ENCODE data around the gene KCND2. TPM values are rescaled to one million over a fixed set of nuclear protein-coding genes. Genes with fewer than 3 reads are reported as not detected.

Gene KCND2
- total RNA-seq, 1 donor from 2014 or later: 0.29 TPM

DNA sequence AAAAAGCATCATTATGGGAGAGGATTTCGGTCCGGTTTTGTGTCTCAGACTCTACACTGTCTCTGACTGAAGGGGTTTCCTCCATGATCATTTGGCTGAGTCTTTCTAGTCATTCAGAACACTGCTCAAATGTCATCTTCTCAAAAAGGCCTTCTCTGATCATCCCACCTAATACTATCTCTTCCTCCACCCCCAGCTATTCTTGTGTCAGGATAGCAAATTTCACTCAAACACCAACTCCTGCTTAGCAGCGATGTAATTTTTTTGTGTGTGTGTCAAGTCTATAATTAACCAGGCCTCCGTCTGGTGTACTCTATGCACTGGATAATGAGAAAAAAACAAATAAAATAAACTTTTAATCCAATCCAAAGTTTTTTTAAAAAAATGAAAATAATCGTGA lies 200.4 kb downstream of the KCND2 start:
- TF ChIP-seq, protein P1, sequence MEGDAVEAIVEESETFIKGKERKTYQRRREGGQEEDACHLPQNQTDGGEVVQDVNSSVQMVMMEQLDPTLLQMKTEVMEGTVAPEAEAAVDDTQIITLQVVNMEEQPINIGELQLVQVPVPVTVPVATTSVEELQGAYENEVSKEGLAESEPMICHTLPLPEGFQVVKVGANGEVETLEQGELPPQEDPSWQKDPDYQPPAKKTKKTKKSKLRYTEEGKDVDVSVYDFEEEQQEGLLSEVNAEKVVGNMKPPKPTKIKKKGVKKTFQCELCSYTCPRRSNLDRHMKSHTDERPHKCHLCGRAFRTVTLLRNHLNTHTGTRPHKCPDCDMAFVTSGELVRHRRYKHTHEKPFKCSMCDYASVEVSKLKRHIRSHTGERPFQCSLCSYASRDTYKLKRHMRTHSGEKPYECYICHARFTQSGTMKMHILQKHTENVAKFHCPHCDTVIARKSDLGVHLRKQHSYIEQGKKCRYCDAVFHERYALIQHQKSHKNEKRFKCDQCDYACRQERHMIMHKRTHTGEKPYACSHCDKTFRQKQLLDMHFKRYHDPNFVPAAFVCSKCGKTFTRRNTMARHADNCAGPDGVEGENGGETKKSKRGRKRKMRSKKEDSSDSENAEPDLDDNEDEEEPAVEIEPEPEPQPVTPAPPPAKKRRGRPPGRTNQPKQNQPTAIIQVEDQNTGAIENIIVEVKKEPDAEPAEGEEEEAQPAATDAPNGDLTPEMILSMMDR (IDR thresholded peaks at IDR 0.05; ENCODE audit: insufficient read depth, low read length, poor library complexity, severe bottlenecking): no peak
- Histone ChIP-seq H3K36me3 (ENCODE audit: control insufficient read depth, insufficient read depth, low read length) (no peaks in the 10 kb centered on the region), H3K4me3 (ENCODE audit: low read depth, low read length) (no peak overlapping the region), H3K27me3 (ENCODE audit: control insufficient read depth, insufficient read depth, low read length) (no peaks in the 10 kb centered on the region)
- no peak for DNase-seq (ENCODE audit: low read depth)

DNA sequence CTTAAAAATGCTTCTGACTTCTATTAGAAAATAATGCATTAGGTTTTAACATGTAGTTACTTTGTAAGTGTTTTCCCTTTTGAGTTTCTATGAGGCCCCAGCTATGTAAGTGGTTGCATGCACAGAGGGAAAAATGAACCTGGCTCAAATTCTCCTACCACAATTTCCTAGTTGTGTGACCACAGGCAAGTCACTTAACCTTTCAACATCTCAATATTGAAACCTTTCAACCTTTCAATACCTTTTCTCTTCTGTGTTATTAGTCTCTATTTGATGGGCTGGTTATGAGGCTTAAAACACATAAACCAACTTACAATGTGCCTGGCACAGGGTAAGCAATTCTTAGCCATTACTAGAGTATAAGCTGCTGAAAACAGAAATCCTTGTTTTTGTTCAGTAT lies 203.0 kb downstream of the KCND2 start:
- no peak for DNase-seq (ENCODE audit: low read depth)
- TF ChIP-seq, protein P1 (IDR thresholded peaks at IDR 0.05; ENCODE audit: insufficient read depth, low read length, poor library complexity, severe bottlenecking): no peak
- Histone ChIP-seq H3K27me3 (ENCODE audit: control insufficient read depth, insufficient read depth, low read length) (no peaks in the 10 kb centered on the region), H3K36me3 (ENCODE audit: control insufficient read depth, insufficient read depth, low read length) (no peaks in the 10 kb centered on the region), H3K4me3 (ENCODE audit: low read depth, low read length) (no peak overlapping the region)

DNA sequence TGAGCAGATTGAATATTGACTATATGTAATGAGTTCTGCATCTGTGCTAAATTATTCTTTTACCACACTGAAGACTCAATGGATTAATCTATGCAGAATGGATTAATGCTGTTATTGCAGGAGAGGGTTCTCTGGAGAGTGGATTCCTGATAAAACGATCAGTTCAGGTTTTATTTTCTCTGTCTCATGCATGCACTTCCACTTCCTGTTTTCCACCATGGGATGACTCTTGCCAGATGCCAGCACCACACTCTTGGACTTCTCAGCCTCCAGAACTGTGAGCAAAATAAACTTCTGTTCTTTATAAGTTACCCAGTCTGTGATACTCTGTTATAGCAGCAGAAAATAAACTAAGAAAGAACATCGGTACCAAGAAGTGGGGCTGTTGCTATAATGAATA lies 207.5 kb downstream of the KCND2 start:
- no peak for DNase-seq (ENCODE audit: low read depth)
- Histone ChIP-seq H3K36me3 (ENCODE audit: control insufficient read depth, insufficient read depth, low read length) (no peaks in the 10 kb centered on the region), H3K27me3 (ENCODE audit: control insufficient read depth, insufficient read depth, low read length) (no peaks in the 10 kb centered on the region), H3K4me3 (ENCODE audit: low read depth, low read length) (no peak overlapping the region)
- TF ChIP-seq, protein P1 (IDR thresholded peaks at IDR 0.05; ENCODE audit: insufficient read depth, low read length, poor library complexity, severe bottlenecking): no peak

DNA sequence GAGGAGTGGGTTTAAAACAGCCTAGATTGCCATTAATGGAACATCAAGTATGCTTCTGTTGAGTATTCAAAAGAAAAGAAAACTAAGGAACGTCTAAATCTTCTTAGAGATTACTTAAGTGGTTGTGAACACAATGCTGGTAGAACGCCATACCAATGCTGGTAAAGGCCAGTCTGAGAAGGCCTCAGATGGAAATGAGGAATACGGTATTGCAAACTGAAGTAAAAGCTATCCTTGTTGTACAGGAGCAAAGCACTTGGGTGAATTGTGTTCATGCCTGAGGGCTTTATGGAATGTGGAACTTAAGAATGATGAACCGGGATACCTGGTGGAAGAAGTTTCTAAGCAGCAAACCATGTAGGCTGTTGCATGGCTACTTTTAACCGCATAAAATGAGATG lies 208.0 kb downstream of the KCND2 start:
- TF ChIP-seq, protein P1 (IDR thresholded peaks at IDR 0.05; ENCODE audit: insufficient read depth, low read length, poor library complexity, severe bottlenecking): no peak
- H3K36me3 ChIP-seq (ENCODE audit: control insufficient read depth, insufficient read depth, low read length): no peaks in the 10 kb centered on the region
- no peaks in the 10 kb centered on the region for H3K27me3 ChIP-seq (ENCODE audit: control insufficient read depth, insufficient read depth, low read length)
- no peak for DNase-seq (ENCODE audit: low read depth)
- no peak overlapping the region for H3K4me3 ChIP-seq (ENCODE audit: low read depth, low read length)

DNA sequence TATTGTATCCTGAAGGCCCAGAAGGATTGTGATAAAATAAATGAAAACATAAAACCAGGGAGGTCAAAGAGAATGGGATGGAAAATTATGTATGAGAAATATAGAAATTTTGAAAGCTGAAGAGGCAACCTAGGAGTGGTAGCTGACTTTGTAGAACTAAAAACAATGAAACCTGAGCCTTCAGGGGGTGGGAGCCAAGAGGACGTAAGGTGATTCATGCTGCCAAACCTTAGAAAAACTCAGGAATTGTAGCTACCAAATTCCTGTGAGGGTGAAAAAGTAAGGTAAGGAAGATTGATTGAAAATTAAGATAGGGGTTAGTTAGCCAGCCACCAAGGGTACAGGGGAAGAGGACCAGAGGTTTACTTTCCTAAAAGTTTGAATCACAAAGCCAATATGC lies 213.2 kb downstream of the KCND2 start:
- TF ChIP-seq, protein P1 (IDR thresholded peaks at IDR 0.05; ENCODE audit: insufficient read depth, low read length, poor library complexity, severe bottlenecking): no peak
- DNase-seq (ENCODE audit: low read depth): no peak
- H3K27me3 ChIP-seq (ENCODE audit: control insufficient read depth, insufficient read depth, low read length): no peaks in the 10 kb centered on the region

DNA sequence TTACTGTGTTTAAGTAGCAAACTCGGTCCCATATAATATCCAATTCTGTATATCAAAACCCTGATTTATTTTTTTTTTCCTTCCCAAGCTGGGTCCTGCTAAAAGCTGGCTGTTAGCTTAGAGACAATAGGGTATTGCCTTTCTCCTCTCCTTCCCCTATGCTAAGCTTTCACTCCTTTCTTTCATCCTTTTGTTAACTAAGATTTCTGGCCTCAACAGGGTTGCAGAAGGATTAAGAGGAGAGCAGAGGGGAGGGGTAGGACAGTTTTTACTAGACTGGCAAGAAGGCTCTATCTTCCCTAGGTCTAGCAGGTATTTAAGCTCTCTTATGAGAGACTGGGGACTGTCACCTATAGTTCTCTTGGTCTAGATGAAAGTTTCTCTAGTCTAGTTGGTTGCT lies 229.2 kb downstream of the KCND2 start:
- TF ChIP-seq, protein P1 (IDR thresholded peaks at IDR 0.05; ENCODE audit: insufficient read depth, low read length, poor library complexity, severe bottlenecking): no peak
- no peak for DNase-seq (ENCODE audit: low read depth)
- H3K27me3 ChIP-seq (ENCODE audit: control insufficient read depth, insufficient read depth, low read length): no peaks in the 10 kb centered on the region
- no peaks in the 10 kb centered on the region for H3K36me3 ChIP-seq (ENCODE audit: control insufficient read depth, insufficient read depth, low read length)
- no peak overlapping the region for H3K4me3 ChIP-seq (ENCODE audit: low read depth, low read length)

More for the DNA sequence above, 213.2 kb downstream of the KCND2 start:
- Histone ChIP-seq H3K4me3 (ENCODE audit: low read depth, low read length) (no peak overlapping the region), H3K36me3 (ENCODE audit: control insufficient read depth, insufficient read depth, low read length) (no peaks in the 10 kb centered on the region)

Data from kidney epithelial cell (primary cell).